Activated CD4-positive, alpha-beta T cell treated with anti-CD3 and anti-CD28 coated beads for 48 hours (primary cell): ENCODE data around the gene ARPP19.
"Not testable (repeated sequence)": the region's sequence is repeated elsewhere in the genome, so short reads cannot be mapped to it uniquely, and the experiment has no call there.

Source experiments
- DNase-seq: peaks from one replicate; pipeline ENCODE4 v3.0.0-alpha.2; 2020

ARPP19 gene

DNA sequence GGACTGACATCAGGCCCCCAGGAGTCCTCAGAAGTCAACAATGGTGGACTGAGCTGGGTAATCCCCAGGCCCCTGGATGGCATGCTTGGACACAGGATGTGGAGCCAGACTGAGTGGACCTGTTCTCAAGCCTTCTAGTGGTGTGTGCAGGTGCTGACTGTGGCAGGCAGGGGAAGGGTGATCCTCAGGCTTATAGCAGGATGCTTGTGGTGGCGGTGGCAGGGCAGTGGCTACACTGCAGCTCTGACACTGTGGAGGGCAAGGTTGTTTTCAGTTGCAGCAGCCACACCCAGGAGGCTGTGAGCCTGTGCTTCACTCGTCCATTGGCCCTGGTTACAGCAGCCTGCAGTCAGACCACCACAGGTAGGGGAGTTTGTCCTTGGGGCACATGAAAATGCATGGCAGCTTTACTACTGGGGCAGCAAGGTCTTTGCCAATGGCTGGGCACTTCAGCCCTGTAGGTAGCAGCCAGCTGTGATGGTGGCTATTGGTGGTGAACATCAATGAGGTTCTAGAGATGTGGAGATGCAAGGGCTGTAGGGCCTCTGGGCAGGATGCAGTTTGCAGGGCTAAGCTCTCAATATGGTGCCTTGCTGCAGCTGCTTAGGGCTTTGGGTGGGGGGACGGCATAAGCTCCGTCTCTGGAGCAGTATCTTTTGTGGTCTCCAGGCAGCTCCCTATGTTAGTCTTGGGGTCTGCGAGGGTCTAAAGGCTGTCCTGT is 22.6 kb downstream of the ARPP19 start:
- DNase-seq, result no peak

DNA sequence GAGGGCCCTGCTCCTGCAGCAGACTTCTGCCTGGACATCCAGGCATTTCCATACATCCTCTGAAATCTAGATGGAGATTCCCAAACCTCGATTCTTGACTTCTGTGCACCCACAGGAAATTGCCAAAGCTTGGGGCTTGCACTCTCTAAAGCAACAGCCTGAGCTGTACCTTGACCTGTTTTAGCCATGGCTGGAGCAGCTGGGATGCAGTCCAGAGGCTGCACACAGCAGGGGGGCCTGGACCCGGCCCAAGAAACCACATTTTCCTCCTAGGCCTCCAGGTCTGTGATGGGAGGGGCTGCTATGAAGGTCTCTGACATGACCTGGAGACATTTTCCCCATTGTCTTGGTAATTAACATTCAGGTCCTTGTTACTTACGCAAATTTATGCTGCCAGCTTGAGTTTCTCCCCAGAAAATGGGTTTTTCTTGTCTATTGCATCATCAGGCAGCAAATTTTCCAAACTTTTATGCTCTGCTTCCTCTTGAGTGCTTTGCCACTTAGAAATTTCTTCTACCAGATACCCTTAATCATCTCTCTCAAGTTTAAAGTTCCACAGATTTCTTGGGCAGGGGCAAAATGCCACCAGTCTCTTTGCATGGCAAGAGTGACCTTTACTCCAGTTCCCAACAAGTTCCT is 28.3 kb downstream of the ARPP19 start:
- no peak for DNase-seq

DNA sequence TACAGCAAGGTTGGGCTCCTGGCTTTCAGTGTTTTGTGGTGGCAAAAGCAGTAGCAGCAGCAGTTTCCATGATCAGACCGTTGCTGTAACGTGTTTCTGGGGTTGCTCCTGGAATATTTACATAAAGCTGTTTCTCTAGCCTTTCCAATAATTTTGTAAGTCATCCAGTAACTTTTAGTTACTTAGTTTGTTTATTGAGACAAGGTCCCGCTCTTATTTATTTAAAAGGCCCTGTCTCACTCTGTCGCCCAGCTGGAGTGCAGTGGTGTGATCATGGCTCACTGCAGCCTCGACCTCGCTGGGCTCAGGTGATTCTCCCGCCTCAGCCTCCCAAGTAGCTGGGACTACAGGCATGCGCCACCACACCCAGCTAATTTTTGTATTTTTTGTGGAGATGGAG is 31.4 kb downstream of the ARPP19 start:
- DNase-seq, result no peak

DNA sequence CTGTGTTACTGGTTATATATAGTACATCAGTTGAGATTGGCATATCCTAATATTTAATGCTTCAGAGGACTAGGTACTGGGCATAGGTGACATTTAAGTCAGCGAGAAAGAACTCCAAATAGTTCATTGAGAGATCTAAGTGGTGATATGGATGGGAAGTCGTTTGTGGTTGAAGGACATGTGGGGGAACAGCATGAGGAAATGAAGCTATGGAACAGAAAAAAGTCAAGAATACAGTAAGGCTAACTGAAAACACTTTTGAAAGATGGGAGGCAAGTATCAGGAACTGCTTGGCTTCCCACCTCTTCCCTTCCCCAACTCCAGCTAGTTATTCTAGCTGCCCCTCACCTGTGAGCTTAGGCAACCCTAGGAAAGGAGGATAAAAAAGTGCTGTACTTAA is 36.4 kb downstream of the ARPP19 start:
- DNase-seq, result no peak

DNA sequence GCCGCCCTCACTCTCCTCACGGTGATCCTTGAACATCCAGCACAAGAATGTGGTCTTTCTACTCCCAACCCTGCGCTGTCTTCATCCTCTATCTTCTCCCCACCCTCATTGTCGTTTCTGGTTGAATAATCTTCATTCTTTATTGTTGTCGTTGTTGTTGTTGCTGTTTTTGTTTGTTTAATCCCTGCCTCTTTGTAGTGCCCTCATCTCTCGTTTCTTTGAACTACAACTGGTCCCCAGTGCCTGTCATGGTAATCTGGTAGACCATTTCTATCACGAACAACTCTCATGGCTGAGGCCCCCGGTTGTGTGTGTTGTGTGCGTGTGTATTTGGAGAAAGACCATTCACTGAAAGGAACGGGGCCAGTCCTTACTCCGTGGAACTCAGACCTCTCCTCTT is 38.9 kb downstream of the ARPP19 start:
- no peak for DNase-seq

DNA sequence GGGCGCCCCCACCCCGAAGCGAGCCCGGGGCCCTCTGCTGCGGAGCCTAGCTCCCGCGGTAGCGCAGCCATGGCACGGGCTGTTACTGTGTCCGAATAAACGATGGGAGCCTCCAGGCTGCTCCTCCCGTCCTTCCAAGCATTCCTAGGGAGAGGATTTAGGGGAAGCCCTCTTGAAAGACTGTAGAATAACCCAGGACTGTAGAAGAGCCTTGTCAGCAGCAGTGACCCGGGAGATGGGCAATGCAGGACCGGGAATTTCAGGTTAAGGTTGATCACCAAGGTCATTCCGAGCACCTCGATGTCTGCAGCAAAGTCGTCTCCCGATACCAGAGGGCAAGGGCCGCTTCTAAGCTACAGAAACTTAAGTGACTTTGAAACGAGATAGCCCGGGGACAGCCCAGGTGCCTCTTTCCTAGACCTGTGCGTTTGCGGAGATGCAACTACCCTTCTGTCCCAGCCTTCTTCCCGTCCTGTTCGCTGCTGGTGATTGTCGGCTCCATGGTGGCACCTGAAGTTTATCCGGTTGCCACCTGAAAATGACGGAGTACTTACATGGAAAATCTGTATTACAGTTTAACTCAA is 39.4 kb downstream of the ARPP19 start:
- DNase-seq, result peak; percentile 33

DNA sequence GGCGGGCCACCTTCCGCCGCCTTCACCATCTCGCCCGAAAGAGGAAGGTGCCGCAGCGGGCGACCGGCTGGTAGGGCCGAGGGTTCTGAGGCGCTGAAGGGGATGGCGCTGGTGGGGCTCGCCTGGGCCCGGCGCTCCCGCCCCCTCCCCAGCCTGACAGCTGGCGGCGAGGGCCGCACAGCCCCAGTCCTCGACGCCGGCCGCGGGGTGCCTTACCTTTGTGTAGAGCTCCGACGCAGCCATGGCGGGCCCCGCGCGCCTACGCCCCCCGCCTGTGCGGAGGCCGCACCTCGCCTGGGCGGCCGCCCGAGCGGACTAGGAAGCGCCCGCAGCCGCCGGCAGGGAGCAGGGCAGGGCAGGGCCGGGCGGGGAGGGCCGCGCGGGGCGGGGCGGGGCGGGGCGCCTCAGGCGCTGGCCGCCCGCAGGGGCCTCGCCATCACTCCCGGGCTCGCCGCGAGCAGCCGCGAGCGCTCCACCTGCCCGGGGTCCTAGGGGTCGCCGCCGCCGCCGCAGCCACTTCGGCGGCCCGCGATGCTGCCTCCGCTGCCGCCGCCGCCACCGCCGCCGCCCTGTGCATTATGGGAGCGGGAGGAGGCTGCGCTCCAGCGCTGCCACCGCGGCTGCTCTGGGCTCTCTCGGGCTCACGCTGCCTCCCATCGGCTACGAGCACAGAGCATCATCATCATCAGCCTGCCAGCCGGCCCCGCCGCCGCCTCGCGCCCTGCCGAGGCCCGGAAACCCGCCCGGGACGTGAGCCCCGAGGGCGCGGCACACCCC is 40.1 kb downstream of the ARPP19 start, which contains the start of gene MYO5A:
Gene MYO5A (minus strand): TSS at position 317 of the 777 bp plus-strand sequence. CDS start 74 bp downstream, at position 243.
- DNase-seq, result peak; percentile 83

DNA sequence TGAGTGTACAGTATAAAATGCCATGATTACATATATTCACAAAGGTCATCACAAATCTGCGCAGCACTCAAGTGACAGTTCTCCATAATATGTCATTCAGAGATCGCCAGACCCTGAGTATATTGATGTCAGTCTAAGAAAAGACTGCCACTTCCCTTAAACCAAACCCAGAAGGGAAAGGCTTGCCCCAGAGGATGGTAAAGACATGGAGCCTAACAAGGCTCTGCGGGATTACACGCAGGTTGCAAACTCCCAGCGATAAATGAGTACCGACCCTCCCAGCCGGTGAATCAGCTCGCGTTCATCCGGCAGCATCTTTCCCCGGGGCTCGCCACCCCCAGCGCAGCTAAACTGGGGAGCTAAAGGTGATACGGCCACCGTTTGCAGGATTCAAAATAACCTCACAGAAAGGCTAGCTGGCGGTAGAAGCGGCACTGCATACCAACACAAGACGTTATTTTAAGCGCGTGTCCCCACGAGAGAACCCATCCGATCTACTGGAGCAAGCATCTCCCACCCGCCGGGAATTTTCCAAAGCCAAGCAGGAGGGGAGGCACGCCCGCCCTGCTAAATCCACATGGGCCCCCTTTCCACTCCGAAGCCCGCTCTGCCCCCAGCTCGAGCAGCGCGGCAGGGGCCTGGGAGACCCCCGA is 40.8 kb downstream of the ARPP19 start:
- DNase-seq, result peak; percentile 62

DNA sequence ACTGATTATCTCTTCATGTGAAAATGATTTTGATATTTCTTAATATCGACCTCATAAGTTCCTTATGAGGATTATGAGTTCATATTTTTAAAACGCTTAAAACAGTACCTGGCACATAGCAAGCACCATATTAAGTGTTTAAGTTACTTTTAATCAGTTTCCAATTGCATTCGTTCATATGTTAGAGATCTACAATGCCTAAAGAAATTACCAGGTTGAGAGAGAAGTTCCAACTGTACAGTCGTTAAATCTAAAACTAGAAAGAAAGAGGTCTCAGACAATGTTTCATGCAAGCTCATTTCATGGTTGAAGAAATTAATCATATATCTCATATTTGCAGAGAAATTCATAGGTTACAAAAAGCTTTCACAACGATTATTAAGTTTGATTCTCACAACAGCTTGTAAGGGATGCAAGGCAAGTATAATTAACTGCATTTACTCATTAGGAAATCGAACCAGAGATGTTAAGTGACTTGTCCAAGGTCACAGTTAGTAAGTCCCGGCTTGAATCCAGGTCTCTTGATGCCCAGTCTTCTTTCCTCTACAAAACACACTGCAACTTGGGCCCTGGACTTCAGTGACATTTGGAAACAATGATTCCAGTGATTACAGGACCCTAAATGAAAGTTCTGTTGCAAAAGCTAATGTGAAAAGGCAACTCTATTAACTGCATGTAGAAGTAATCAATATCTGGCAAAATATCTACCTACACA is 41.5 kb downstream of the ARPP19 start:
- no peak for DNase-seq

DNA sequence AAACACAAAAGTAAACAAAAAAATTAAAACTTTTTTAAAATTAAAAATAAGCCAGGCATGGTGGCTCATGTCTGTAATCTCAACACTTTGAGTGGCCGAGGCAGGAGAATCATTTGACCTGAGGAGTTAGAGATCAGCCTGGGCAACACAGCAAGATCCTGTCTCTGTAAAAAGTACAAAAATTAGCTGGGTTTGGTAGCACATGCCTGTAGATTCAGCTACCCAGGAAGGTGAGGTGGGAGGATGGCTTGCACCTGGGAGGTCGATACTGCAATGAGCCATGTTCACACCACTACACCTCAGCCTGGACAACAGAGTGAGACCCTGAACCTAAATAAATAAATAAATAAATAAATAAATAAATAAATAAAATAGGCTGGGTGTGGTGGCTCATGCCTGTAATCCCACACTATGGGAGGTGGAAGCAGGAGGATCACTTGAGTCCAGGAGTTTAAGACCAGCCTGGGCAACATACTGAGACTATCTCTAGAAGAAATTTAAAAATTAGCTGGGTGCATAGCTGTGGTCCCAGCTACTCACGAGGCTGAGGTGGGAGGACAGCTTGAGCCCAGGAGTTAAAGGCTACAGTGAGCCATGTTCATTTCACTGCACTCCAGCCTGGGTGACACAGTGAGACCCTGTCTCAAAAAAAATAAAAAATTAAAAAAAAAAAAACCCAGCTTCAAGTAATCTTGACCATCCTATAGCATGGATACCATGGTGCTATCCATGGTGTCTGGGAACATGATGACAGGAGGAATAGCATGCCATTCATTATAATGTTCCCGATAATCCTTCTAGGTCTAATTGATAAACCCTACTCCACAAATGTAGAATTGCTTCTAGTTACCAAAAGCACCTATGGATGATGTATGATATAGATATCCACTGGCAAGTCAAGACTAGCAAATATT is 44.4 kb downstream of the ARPP19 start:
- no peak for DNase-seq

DNA sequence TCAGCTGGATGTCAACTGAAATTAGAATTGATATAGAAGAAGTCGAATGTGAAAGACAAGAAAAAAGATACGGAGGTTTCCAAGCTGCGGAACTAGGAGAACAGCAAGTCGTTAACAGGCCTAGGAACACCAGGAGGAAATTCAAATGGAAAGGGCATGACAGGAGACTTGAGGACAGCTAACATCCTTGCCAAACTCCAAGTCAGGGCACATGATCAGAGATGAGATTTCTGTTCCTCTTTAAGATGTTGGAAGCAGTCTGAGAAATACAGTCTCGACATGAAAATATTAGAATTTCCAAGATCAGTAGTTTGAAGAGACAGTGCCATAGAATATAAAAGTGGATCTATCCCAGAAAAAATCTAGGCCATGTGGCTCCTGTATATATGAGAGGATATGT is 45.2 kb downstream of the ARPP19 start:
- DNase-seq, result no peak

DNA sequence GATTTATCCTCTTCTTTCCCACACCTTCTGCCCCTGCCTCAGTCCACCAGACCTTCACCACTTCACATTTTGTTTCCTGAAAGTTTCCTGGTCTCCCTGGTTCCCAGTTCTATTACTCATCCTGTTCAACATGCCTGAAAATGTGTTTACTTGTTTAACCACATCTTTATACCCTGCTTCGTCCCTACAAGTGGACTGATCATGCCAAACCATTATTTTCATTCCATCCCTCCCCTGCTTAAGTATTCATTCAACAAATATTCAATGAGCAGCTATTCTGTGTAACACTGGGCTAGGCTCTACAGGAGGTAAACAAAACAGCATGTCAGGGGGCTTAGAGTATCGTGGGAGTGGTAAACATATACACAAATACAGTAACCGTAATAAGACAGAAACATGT is 45.6 kb downstream of the ARPP19 start:
- DNase-seq, result no peak

DNA sequence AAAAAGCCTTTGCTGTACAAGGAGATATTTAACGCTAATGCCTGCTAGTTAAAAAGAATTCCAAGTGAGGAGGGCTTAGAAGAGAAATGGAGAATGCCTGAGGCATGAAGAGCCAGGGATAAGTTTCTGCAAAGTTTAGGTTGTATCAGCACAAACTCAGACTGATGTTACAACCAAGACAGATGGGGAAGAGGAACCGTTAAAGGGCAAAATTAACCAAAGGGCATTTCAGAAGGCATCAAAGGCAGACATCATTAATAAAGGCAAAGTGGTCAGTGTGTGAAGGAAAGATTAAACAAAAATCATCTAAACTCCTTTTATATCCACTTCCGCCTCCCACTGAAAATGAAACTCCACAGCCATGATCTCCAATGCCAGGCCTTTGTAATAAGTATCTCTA is 47.1 kb downstream of the ARPP19 start:
- DNase-seq, result no peak

DNA sequence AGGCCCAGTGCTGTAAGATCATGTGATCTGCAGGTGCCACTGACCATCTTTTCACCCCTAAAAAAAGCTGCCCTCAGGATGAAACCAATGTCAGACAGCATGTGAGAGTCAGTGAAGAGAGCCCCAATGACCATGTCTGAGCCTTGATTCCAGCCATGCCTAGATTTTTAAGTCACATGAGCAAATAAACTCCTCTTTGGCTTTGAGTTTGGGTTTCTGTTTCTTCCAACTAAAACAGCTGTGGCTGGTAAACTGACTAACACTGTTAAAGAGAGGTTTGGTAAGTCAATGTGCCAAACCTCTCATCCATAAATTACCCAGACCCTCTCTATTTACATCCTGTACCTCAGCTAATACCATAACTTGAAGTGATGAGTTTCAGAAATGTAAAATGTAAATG is 48.4 kb downstream of the ARPP19 start:
- no peak for DNase-seq

DNA sequence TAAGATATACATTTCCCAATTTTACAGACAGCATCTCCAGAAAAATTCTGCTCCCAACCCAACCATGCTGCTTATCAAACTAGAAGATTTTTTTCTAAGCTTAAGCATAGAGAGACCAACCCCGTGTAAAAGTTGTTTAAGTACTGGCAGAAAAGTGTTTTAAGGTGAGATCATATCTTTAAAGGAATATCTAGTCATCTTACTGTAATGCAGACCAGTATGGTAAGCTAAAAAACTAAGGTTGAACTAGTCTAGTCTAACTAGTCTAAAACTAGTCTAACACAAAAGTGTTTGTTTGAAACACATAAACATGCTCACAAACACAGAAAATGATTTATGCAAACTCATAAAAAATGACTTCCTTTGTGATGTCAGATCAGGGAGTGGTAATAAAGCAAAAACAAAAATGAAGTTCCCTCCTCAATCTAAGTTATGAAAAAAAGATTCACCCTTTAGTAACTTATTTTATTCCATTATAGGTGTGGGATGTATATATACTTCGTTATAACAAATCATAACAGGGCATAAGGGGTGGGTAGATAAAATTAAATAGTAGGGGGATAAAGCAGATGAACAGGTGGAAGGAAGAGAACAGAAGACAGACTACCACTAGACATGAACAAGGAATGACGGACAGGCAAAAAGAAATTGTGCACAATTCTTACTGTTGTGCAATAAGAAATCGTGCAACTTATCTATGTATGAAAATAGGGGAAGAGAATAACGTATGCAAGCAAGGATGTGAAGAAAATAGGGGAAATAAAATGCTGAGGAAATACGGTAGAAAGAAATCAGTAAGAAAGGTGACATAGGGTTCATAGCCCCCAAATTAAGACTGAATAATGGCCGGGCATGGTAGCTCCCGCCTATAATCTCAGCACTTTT is 50.1 kb downstream of the ARPP19 start:
- DNase-seq, result no peak

DNA sequence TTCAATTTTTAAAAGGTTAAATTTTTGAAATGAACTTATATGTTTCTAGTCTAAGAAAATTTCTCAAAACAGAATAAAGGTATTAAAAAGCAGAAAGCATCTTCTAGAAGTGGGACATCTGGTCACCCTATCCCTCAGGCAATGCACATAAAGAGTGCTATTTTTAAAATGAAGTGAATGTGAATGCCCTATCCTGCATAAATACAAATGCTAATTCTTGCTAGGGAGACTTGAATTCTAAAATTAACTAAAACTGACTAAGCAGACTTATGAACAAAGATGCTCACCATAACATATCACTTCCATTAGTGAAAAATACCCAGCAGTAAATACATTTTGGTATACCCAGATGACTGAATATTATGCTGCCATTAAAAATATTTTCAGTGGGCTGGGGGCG is 51.8 kb downstream of the ARPP19 start:
- no peak for DNase-seq

DNA sequence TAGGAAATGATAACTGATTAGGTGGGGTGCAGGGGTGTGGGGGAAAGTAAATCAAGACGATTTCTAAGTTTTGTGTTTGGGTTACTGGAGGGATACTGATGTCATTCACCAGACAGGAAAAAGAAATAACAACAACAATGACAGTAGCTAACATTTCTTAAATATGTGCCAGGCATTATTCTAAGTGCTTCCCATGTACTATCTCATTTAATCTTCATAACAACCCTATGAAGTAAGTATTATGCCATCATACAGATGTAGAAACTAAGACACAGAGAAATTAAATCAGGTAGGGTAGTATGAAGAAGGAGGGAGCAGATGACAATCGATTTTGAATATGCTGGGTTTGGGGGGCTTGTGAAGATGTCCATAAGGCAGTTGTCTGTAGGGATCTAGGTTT is 53.5 kb downstream of the ARPP19 start:
- DNase-seq, result no peak

DNA sequence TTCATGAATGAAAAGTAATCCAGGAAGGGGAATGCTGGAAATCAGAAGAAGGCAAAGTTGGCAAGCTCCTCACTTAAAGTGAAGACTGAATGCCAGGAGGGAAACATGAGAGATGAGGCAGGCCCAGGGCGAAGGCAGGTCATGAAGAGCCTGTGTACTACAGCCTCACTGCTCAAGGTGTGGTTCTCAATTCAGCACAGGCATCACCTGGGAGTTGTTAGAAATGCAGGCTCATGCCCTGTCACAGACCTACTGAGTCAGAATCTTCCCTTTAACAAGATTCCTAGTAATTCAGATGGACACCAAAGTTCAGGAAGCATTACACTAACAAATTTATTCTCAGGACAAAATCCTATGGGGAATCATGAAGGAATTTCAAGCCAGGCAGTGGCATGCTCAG is 54.3 kb downstream of the ARPP19 start:
- no peak for DNase-seq

DNA sequence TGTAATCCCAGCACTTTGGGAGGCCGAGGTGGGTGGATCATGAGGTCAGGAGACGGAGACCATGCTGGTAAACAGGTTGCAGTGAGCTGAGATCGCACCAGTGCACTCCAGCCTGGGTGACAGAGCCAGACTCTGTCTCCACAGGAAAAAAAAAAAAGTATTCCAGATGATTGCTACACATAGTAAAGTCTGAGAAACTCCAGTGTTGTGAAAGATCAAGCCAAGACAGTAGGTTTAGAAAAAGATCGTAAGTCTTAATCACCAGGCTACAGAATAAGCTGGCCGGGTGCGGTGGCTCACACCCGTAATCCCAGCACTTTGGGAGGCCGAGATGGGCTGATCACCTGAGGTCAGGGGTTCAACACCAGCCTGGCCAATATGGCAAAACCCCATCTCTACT is 56.0 kb downstream of the ARPP19 start:
- DNase-seq, result not testable (repeated sequence)

DNA sequence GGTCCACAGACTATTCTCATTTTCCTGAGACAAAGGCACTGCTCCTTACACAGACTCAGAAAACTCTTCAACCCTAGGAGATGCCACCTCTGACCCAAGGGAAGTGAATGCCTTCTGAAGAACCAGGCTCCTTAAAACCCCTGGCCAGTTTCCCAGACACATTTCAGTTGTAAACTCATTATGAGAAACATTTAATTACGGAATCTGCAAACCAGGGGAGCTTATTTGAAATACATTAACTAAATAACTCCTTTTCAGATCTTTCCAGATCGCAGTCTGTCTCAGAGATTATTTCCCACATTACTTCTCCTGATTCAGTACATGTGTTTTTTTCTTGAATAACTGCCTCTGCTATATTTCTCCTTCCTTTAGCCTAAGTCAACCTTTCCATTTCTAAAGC is 57.7 kb downstream of the ARPP19 start:
- DNase-seq, result no peak
